Stimulated activated naive CD4-positive, alpha-beta T cell treated with Interleukin-2 at 50 U/mL for 16 hours (primary cell): Measurements from ENCODE around the gene BEND5.

Experiments
- DNase-seq: peaks from one replicate; lab custom pipeline; 2025; lab: John Stamatoyannopoulos, UW

BEND5 gene

GRCh38 chr1:48776393-48777218 lies at the start of gene BEND5:
TSS of gene BEND5 (minus strand) at chr1:48776891. CDS start at chr1:48776831, 60 bp downstream.
- no peak for DNase-seq

- no peak for DNase-seq
Measured at GRCh38 chr1:48823168-48823567, 46.5 kb upstream of the BEND5 start.

- no peak for DNase-seq
Measured at GRCh38 chr1:48820491-48820890, 43.8 kb upstream of the BEND5 start.

GRCh38 chr1:48817505-48818114 lies 40.9 kb upstream of the BEND5 start:
- no peak for DNase-seq

GRCh38 chr1:48810740-48811139 lies 34.0 kb upstream of the BEND5 start:
- no peak for DNase-seq

- no peak for DNase-seq
Measured at GRCh38 chr1:48808496-48808895, 31.8 kb upstream of the BEND5 start.

GRCh38 chr1:48807554-48808260 lies 31.0 kb upstream of the BEND5 start:
- no peak for DNase-seq

GRCh38 chr1:48803474-48803873 lies 26.8 kb upstream of the BEND5 start:
- DNase-seq: no peak

- no peak for DNase-seq
Measured at GRCh38 chr1:48794816-48795215, 18.1 kb upstream of the BEND5 start.

- DNase-seq: no peak
Measured at GRCh38 chr1:48793863-48794262, 17.2 kb upstream of the BEND5 start.

- no peak for DNase-seq
Measured at GRCh38 chr1:48792961-48793360, 16.3 kb upstream of the BEND5 start.

GRCh38 chr1:48790397-48790796 lies 13.7 kb upstream of the BEND5 start:
- no peak for DNase-seq

GRCh38 chr1:48789903-48790302 lies 13.2 kb upstream of the BEND5 start:
- no peak for DNase-seq

- DNase-seq: no peak
Measured at GRCh38 chr1:48785869-48786268, 9.2 kb upstream of the BEND5 start.

- no peak for DNase-seq
Measured at GRCh38 chr1:48784301-48784700, 7.6 kb upstream of the BEND5 start.

- no peak for DNase-seq
Measured at GRCh38 chr1:48777219-48777895, 666 bp upstream of the BEND5 start.

- no peak for DNase-seq
Measured at GRCh38 chr1:48775831-48776392, 779 bp downstream of the BEND5 start.

GRCh38 chr1:48773133-48773532 lies 3.6 kb downstream of the BEND5 start:
- DNase-seq: no peak

- no peak for DNase-seq
Measured at GRCh38 chr1:48772211-48772610, 4.5 kb downstream of the BEND5 start.

GRCh38 chr1:48771561-48771960 lies 5.1 kb downstream of the BEND5 start:
- no peak for DNase-seq

- no peak for DNase-seq
Measured at GRCh38 chr1:48767975-48768510, 8.6 kb downstream of the BEND5 start.

- no peak for DNase-seq
Measured at GRCh38 chr1:48765335-48765734, 11.4 kb downstream of the BEND5 start.
